ENCODE measurements around the gene SURF6.

Gene SURF6

DNA sequence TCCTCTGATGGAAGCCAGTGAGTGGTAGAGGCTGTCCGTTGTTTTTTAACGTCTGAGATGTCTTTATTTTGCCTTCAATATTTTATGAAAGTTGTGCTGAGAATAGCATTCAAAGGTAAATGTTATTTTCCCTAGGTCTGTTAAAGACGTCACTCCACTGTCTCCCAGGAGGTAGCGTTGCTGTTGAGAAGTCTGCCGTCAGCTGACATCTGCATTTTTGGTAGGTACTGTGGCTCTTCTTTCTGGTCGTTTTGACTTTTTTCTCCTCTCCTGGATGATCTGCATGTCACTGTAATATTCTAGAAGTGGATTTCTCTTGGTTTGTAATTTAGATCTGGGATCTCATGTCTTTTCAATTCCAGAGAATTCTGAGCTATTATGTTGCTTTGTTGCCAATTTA lies 26.4 kb downstream of the SURF6 start:
- no peak overlapping the region for H2AFZ ChIP-seq (ENCODE audit: low read depth)
- peaks cover 50% of the 10 kb centered on the region for H3K27me3 ChIP-seq (ENCODE audit: insufficient read depth, low read depth)
- H3K36me3 ChIP-seq (ENCODE audit: insufficient read depth) = no peaks in the 10 kb centered on the region
- no peak overlapping the region for H3K4me2 ChIP-seq
- no peaks in the 10 kb centered on the region for H3K79me2 ChIP-seq (ENCODE audit: insufficient read depth, low read depth)
- H4K20me1 ChIP-seq (ENCODE audit: insufficient read depth) = no peaks in the 10 kb centered on the region
- no peak overlapping the region for H3K27ac ChIP-seq
- H3K4me1 ChIP-seq (ENCODE audit: low read depth, poor library complexity, severe bottlenecking) = no peaks in the 10 kb centered on the region
- no peak overlapping the region for H3K9ac ChIP-seq
- TF ChIP-seq, protein P1, sequence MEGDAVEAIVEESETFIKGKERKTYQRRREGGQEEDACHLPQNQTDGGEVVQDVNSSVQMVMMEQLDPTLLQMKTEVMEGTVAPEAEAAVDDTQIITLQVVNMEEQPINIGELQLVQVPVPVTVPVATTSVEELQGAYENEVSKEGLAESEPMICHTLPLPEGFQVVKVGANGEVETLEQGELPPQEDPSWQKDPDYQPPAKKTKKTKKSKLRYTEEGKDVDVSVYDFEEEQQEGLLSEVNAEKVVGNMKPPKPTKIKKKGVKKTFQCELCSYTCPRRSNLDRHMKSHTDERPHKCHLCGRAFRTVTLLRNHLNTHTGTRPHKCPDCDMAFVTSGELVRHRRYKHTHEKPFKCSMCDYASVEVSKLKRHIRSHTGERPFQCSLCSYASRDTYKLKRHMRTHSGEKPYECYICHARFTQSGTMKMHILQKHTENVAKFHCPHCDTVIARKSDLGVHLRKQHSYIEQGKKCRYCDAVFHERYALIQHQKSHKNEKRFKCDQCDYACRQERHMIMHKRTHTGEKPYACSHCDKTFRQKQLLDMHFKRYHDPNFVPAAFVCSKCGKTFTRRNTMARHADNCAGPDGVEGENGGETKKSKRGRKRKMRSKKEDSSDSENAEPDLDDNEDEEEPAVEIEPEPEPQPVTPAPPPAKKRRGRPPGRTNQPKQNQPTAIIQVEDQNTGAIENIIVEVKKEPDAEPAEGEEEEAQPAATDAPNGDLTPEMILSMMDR (conservative IDR thresholded peaks at IDR 0.05; ENCODE audit: low read depth, low read length) = no peak
- H3K4me3 ChIP-seq (IDR thresholded peaks at IDR 0.05; ENCODE audit: insufficient read depth, low read depth, low read length) = no peak overlapping the region

DNA sequence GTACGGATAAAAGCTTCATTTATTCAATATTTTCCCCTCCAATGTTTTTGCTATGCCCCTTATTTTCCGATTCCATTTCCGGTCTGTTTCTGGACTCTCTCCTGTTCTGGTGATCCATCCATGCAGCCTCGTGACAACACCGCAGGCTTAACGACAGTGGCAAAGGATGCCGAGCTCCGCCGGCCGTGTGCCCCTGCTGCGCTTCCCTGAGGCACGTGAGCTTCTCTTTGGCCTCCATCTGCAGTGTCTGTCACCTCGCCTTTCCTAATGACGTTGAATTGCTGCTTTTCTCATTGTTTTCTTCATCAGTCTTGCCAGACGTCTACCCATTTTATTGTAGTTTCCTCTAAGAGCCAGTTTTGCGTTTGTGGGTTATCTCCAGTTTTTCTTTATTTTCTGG lies 28.7 kb downstream of the SURF6 start:
- TF ChIP-seq, protein P1 (conservative IDR thresholded peaks at IDR 0.05; ENCODE audit: low read depth, low read length) = no peak
- no peak overlapping the region for H3K9ac ChIP-seq
- H3K27me3 ChIP-seq (ENCODE audit: insufficient read depth, low read depth) = peaks cover 69% of the 10 kb centered on the region
- H3K79me2 ChIP-seq (ENCODE audit: insufficient read depth, low read depth) = no peaks in the 10 kb centered on the region
- no peak overlapping the region for H3K4me2 ChIP-seq
- H3K27ac ChIP-seq = no peak overlapping the region
- H3K4me3 ChIP-seq (IDR thresholded peaks at IDR 0.05; ENCODE audit: insufficient read depth, low read depth, low read length) = no peak overlapping the region
- no peaks in the 10 kb centered on the region for H3K36me3 ChIP-seq (ENCODE audit: insufficient read depth)
- H2AFZ ChIP-seq (ENCODE audit: low read depth) = no peak overlapping the region
- H4K20me1 ChIP-seq (ENCODE audit: insufficient read depth) = no peaks in the 10 kb centered on the region
- H3K4me1 ChIP-seq (ENCODE audit: low read depth, poor library complexity, severe bottlenecking) = no peaks in the 10 kb centered on the region

DNA sequence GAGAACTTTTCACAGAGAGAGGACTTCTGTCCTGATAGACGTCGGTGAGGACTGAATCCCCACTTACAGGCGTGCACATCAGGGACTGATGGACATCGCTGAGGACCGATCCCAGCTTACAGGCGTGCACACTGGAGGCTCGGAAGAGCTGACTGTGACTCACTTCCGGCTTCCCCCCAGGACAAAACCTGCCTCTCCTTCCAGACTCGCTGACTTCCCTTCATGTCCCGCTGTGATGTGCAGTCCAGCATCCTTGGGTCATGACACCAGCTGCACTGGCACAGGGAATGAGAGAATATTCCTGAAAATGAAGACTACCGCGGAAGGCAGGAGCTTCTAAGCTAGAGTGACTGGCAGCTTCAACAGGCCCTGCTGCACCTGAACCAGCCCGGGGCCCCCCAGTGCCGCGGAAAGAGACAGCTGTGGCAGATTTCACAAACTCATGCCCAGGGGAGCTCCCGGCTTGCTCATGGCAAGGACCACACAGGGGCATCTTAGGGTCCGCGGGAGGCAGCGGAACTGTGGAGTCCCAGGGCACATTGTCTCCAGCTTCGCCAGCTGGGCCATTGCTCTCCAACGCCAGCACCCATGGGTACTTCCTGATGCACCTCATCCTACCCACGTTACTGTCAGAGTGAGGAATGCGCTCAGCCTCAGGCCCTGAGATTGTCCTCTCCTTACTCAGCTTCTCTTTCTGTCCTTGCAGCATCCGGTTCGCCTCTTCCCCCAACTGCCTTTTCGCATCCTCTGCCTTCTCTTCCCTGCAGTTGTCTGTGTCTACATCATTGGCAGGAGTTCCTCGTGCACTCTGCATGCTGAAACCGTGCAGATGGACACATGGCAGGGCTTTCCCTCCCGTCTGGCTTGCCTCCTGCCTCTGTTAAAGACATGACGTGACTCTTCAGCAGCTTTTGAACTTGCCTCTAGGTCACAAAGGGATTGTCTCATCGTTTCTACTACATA lies 29.5 kb downstream of the SURF6 start:
- Histone ChIP-seq H3K79me2 (ENCODE audit: insufficient read depth, low read depth) (no peaks in the 10 kb centered on the region), H3K4me2 (no peak overlapping the region), H4K20me1 (ENCODE audit: insufficient read depth) (no peaks in the 10 kb centered on the region)

DNA sequence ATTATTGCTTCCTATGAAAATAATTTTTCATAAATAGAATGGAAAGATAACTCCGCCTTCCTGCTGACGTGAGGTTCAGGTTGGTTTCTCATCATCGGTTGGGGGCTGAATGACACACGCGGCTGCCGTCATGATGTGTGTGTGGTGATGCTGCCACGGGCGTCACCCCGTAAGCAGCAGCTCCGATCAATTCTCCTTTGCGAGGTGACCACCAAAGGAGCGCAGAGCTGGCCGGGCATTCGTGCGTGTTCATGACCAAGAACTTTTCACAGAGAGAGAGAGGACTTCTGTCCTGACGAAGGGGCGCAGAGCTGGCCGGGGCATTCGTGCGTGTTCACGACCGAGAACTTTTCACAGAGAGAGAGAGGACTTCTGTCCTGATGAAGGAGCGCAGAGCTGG lies 30.3 kb downstream of the SURF6 start:
- Histone ChIP-seq H3K27me3 (ENCODE audit: insufficient read depth, low read depth) (peaks cover 84% of the 10 kb centered on the region), H3K4me1 (ENCODE audit: low read depth, poor library complexity, severe bottlenecking) (no peaks in the 10 kb centered on the region), H3K79me2 (ENCODE audit: insufficient read depth, low read depth) (no peaks in the 10 kb centered on the region), H3K36me3 (ENCODE audit: insufficient read depth) (no peaks in the 10 kb centered on the region), H3K9ac (no peak overlapping the region), H3K4me3 (IDR thresholded peaks at IDR 0.05; ENCODE audit: insufficient read depth, low read depth, low read length) (no peak overlapping the region), H2AFZ (ENCODE audit: low read depth) (no peak overlapping the region), H3K4me2 (no peak overlapping the region), H4K20me1 (ENCODE audit: insufficient read depth) (no peaks in the 10 kb centered on the region), H3K27ac (no peak overlapping the region)
- TF ChIP-seq, protein P1 (conservative IDR thresholded peaks at IDR 0.05; ENCODE audit: low read depth, low read length) = no peak

More for the DNA sequence above, 29.5 kb downstream of the SURF6 start:
- Histone ChIP-seq H3K36me3 (ENCODE audit: insufficient read depth) (no peaks in the 10 kb centered on the region), H3K4me1 (ENCODE audit: low read depth, poor library complexity, severe bottlenecking) (no peaks in the 10 kb centered on the region), H3K4me3 (IDR thresholded peaks at IDR 0.05; ENCODE audit: insufficient read depth, low read depth, low read length) (no peak overlapping the region), H3K27me3 (ENCODE audit: insufficient read depth, low read depth) (peaks cover 76% of the 10 kb centered on the region), H3K9ac (no peak overlapping the region), H2AFZ (ENCODE audit: low read depth) (no peak overlapping the region), H3K27ac (no peak overlapping the region)
- TF ChIP-seq, protein P1 (conservative IDR thresholded peaks at IDR 0.05; ENCODE audit: low read depth, low read length) = no peak

Measured in KMS-11 (cell line).